ENCODE measurements around the gene SEMA4A.

DNA sequence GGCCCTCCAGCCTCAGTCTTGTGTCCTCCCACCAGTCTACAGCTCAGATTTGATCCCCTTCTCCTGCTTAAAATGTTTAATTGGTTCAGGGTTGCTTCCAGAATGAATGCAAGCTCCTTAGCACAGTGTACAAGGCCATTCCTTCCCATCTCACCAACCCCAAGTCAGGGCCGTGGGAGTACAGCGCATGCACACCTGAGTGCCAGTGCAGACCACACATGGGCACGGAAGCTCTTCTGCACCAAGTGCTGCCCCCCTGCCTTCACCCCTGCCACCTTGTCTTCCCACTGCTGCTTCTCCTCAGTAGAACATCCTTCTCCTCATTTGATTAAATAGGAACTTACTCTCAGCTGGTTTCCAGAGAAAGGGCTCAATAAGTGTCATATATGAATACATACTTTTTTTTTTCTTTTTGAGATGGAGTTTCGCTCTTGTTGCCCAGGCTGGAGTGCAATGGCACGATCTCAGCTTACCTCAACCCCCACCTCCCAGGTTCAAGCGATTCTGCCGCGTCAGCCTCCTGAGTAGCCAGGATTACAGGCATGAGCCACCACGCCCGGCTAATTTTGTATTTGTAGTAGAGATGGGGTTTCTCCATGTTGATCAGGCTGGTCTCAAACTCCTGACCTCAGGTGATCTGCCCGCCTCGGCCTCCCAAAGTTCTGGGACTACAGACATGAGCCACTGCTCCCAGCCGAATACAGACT lies 68.8 kb downstream of the SEMA4A start:
- TF ChIP-seq, protein P1, sequence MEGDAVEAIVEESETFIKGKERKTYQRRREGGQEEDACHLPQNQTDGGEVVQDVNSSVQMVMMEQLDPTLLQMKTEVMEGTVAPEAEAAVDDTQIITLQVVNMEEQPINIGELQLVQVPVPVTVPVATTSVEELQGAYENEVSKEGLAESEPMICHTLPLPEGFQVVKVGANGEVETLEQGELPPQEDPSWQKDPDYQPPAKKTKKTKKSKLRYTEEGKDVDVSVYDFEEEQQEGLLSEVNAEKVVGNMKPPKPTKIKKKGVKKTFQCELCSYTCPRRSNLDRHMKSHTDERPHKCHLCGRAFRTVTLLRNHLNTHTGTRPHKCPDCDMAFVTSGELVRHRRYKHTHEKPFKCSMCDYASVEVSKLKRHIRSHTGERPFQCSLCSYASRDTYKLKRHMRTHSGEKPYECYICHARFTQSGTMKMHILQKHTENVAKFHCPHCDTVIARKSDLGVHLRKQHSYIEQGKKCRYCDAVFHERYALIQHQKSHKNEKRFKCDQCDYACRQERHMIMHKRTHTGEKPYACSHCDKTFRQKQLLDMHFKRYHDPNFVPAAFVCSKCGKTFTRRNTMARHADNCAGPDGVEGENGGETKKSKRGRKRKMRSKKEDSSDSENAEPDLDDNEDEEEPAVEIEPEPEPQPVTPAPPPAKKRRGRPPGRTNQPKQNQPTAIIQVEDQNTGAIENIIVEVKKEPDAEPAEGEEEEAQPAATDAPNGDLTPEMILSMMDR (conservative IDR thresholded peaks at IDR 0.05; ENCODE audit: low read length) = no peak
- TF ChIP-seq EZH2phosphoT487 (IDR thresholded peaks at IDR 0.05; ENCODE audit: borderline replicate concordance, low read depth, low read length) = no peak
